Measurements from ENCODE around the gene LAMC2.

Gene LAMC2

DNA sequence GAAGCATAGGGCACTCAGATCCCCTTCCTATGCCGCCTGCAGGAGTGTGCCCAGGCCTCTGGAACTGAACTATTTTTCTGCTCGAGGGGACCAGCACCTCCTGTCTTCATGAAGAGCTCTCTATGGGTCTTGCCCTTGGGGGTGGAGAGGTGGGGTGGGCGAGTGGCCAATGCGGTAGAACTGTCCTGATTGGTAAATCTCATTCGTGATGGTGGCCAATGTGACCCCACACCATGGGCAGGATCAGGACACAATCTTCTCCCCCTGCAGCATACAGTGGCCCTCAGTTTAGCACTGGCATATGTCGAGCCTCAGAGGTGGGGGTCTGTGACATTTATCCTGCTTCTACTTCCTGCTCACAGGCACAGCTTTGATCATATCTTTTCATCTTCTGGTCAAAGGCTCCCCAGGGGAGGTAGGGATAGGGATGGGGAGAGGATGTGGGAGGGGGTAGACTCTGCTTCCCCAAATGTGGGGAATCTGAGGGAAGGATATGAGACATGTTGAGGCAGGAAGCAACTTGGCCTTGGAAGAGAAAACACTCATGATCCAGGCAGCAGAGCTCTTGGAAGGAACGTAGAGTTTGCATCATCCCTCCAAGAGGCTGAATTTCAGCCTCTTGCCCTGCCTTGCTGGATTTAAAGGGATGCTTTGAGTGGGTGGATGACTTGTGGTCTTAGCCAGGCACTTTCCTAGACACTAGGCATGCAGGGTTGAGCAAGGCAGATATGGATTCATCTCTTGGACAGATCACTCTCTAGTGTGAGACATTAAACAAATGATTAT, 81.8 kb downstream of the LAMC2 start:
- H3K9ac ChIP-seq (ENCODE audit: low read length) = no peak overlapping the region
- H3K79me2 ChIP-seq (ENCODE audit: insufficient read depth, low read length) = no peaks in the 10 kb centered on the region
- no peaks in the 10 kb centered on the region for H3K9me3 ChIP-seq (ENCODE audit: insufficient read depth, low read length)
- no peaks in the 10 kb centered on the region for H3K9me2 ChIP-seq (replicated peaks; ENCODE audit: insufficient read depth, low read length)
- H3F3A ChIP-seq (ENCODE audit: insufficient read depth) = no peaks in the 10 kb centered on the region
- H4K20me1 ChIP-seq (ENCODE audit: low read depth, low read length) = no peaks in the 10 kb centered on the region
- H3K27me3 ChIP-seq (ENCODE audit: low read length) = no peaks in the 10 kb centered on the region
- H3K27ac ChIP-seq (ENCODE audit: low read depth, low read length) = no peak overlapping the region
- no peak for TF ChIP-seq EZH2phosphoT487 (conservative IDR thresholded peaks at IDR 0.05; ENCODE audit: low read length)
- TF ChIP-seq, protein P1, sequence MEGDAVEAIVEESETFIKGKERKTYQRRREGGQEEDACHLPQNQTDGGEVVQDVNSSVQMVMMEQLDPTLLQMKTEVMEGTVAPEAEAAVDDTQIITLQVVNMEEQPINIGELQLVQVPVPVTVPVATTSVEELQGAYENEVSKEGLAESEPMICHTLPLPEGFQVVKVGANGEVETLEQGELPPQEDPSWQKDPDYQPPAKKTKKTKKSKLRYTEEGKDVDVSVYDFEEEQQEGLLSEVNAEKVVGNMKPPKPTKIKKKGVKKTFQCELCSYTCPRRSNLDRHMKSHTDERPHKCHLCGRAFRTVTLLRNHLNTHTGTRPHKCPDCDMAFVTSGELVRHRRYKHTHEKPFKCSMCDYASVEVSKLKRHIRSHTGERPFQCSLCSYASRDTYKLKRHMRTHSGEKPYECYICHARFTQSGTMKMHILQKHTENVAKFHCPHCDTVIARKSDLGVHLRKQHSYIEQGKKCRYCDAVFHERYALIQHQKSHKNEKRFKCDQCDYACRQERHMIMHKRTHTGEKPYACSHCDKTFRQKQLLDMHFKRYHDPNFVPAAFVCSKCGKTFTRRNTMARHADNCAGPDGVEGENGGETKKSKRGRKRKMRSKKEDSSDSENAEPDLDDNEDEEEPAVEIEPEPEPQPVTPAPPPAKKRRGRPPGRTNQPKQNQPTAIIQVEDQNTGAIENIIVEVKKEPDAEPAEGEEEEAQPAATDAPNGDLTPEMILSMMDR (IDR thresholded peaks at IDR 0.05; ENCODE audit: insufficient read depth, low read length, poor library complexity, severe bottlenecking) = no peak
- no peak overlapping the region for H2AFZ ChIP-seq (ENCODE audit: low read depth, low read length, severe bottlenecking)
- H3K36me3 ChIP-seq (ENCODE audit: low read length) = no peaks in the 10 kb centered on the region
- H3K4me3 ChIP-seq (ENCODE audit: insufficient read depth, low read length, poor library complexity, severe bottlenecking) = no peak overlapping the region
- no peak overlapping the region for H3K4me2 ChIP-seq (ENCODE audit: low read depth, low read length, poor library complexity, severe bottlenecking)

DNA sequence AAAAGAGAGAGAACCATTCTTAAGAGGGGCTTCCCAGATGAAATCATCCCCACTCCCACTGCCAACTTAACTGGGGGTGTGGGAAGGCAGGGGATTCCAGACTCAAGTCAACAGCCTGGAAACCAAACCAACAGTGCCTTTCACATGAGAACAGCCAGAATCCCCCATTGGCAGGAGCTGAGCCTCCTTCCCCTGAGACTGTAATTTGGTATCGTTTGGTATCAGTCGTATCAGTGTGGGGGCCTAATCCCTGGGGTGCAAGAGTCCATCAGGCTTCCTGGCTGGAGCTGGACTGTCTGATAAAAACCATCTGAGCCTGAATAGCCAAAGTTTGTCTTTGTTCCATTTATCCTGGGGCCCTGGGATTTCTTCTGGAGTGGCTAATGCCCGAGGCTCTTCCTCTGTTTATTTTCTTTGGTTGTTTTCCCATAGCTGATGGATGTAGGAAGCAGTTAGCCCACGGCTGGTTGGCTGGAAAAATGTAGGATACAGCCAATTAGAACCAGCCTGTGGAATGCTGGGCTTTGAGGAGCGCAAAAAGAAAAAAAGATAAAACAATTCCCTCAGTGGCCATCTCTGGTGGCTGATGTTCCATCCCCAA, 84.6 kb downstream of the LAMC2 start:
- Histone ChIP-seq H2AFZ (ENCODE audit: low read depth, low read length, severe bottlenecking) (no peak overlapping the region), H3K79me2 (ENCODE audit: insufficient read depth, low read length) (no peaks in the 10 kb centered on the region), H3K9me2 (replicated peaks; ENCODE audit: insufficient read depth, low read length) (no peaks in the 10 kb centered on the region), H3K4me3 (ENCODE audit: insufficient read depth, low read length, poor library complexity, severe bottlenecking) (no peak overlapping the region), H3F3A (ENCODE audit: insufficient read depth) (no peaks in the 10 kb centered on the region), H3K9ac (ENCODE audit: low read length) (no peak overlapping the region), H3K27ac (ENCODE audit: low read depth, low read length) (no peak overlapping the region), H3K36me3 (ENCODE audit: low read length) (no peaks in the 10 kb centered on the region), H3K27me3 (ENCODE audit: low read length) (no peaks in the 10 kb centered on the region), H3K4me2 (ENCODE audit: low read depth, low read length, poor library complexity, severe bottlenecking) (no peak overlapping the region), H3K9me3 (ENCODE audit: insufficient read depth, low read length) (no peaks in the 10 kb centered on the region), H4K20me1 (ENCODE audit: low read depth, low read length) (no peaks in the 10 kb centered on the region)
- no peak for TF ChIP-seq EZH2phosphoT487 (conservative IDR thresholded peaks at IDR 0.05; ENCODE audit: low read length)
- TF ChIP-seq, protein P1 (IDR thresholded peaks at IDR 0.05; ENCODE audit: insufficient read depth, low read length, poor library complexity, severe bottlenecking) = no peak

GRCh38 chr1:183272390-183272848, 86.4 kb downstream of the LAMC2 start:
- TF ChIP-seq, protein P1 (IDR thresholded peaks at IDR 0.05; ENCODE audit: insufficient read depth, low read length, poor library complexity, severe bottlenecking) = no peak
- TF ChIP-seq EZH2phosphoT487 (conservative IDR thresholded peaks at IDR 0.05; ENCODE audit: low read length) = no peak

More at GRCh38 chr1:183272390-183272848, 86.4 kb downstream of the LAMC2 start:
- no peaks in the 10 kb centered on the region for H3K36me3 ChIP-seq (ENCODE audit: low read length)
- H3K27ac ChIP-seq (ENCODE audit: low read depth, low read length) = no peak overlapping the region
- no peaks in the 10 kb centered on the region for H3K9me3 ChIP-seq (ENCODE audit: insufficient read depth, low read length)
- no peaks in the 10 kb centered on the region for H3K79me2 ChIP-seq (ENCODE audit: insufficient read depth, low read length)
- no peak overlapping the region for H3K9ac ChIP-seq (ENCODE audit: low read length)
- no peaks in the 10 kb centered on the region for H4K20me1 ChIP-seq (ENCODE audit: low read depth, low read length)
- H2AFZ ChIP-seq (ENCODE audit: low read depth, low read length, severe bottlenecking) = no peak overlapping the region
- no peaks in the 10 kb centered on the region for H3K9me2 ChIP-seq (replicated peaks; ENCODE audit: insufficient read depth, low read length)
- H3K27me3 ChIP-seq (ENCODE audit: low read length) = no peaks in the 10 kb centered on the region
- no peak overlapping the region for H3K4me2 ChIP-seq (ENCODE audit: low read depth, low read length, poor library complexity, severe bottlenecking)
- no peaks in the 10 kb centered on the region for H3F3A ChIP-seq (ENCODE audit: insufficient read depth)
- H3K4me3 ChIP-seq (ENCODE audit: insufficient read depth, low read length, poor library complexity, severe bottlenecking) = no peak overlapping the region

All from SU-DHL-6 (cell line).